HG03103 (cell line): Measurements from ENCODE around the gene LRRC43.
"Not testable (repeated sequence)": the region's sequence is repeated elsewhere in the genome, so short reads cannot be mapped to it uniquely, and the experiment has no call there.

Experiments used
- ATAC-seq: cut with Tn5 transposase; IDR thresholded peaks from one replicate; pipeline ENCODE4 v1.9.1; 2021; ENCODE audit warnings: low read depth; ENCODE audit not compliant: unreplicated experiment

The LRRC43 gene

GRCh38 chr12:122190842-122191668 lies 8.1 kb downstream of the LRRC43 start:
- ATAC-seq, result no peak

GRCh38 chr12:122192441-122192840 lies 9.5 kb downstream of the LRRC43 start:
- ATAC-seq, result no peak

- ATAC-seq, result no peak
Observed at GRCh38 chr12:122194804-122195203, 11.9 kb downstream of the LRRC43 start.

- no peak for ATAC-seq
Observed at GRCh38 chr12:122195405-122195804, 12.5 kb downstream of the LRRC43 start.

GRCh38 chr12:122197612-122197966 lies 14.7 kb downstream of the LRRC43 start:
- no peak for ATAC-seq

- ATAC-seq, result no peak
Observed at GRCh38 chr12:122199484-122200355, 16.8 kb downstream of the LRRC43 start.

GRCh38 chr12:122200541-122201175 lies 17.7 kb downstream of the LRRC43 start:
- no peak for ATAC-seq

- no peak for ATAC-seq
Observed at GRCh38 chr12:122201381-122201780, 18.5 kb downstream of the LRRC43 start.

- ATAC-seq, result no peak
Observed at GRCh38 chr12:122202017-122202416, 19.1 kb downstream of the LRRC43 start.

- ATAC-seq, result not testable (repeated sequence)
Observed at GRCh38 chr12:122202811-122203210, 19.9 kb downstream of the LRRC43 start.

GRCh38 chr12:122203301-122204166 lies 20.6 kb downstream of the LRRC43 start, which contains the start of gene B3GNT4:
Gene B3GNT4, plus strand, starts transcription at chr12:122203709. Its CDS starts 910 bp downstream, at chr12:122204619.
- no peak for ATAC-seq

GRCh38 chr12:122204167-122205052 lies 21.5 kb downstream of the LRRC43 start:
- no peak for ATAC-seq

- ATAC-seq, result no peak
Observed at GRCh38 chr12:122205053-122205925, 22.4 kb downstream of the LRRC43 start.

- ATAC-seq, result no peak
Observed at GRCh38 chr12:122206111-122206881, 23.4 kb downstream of the LRRC43 start.

GRCh38 chr12:122206976-122207375 lies 24.1 kb downstream of the LRRC43 start:
- no peak for ATAC-seq

GRCh38 chr12:122207391-122207790 lies 24.5 kb downstream of the LRRC43 start:
- ATAC-seq, result no peak

GRCh38 chr12:122208073-122208820 lies 25.3 kb downstream of the LRRC43 start:
- no peak for ATAC-seq
